ENCODE results near the gene TMBIM1.
"Not testable (repeated sequence)": the region's sequence is repeated elsewhere in the genome, so short reads cannot be mapped to it uniquely, and the experiment has no call there.

The TMBIM1 gene

DNA sequence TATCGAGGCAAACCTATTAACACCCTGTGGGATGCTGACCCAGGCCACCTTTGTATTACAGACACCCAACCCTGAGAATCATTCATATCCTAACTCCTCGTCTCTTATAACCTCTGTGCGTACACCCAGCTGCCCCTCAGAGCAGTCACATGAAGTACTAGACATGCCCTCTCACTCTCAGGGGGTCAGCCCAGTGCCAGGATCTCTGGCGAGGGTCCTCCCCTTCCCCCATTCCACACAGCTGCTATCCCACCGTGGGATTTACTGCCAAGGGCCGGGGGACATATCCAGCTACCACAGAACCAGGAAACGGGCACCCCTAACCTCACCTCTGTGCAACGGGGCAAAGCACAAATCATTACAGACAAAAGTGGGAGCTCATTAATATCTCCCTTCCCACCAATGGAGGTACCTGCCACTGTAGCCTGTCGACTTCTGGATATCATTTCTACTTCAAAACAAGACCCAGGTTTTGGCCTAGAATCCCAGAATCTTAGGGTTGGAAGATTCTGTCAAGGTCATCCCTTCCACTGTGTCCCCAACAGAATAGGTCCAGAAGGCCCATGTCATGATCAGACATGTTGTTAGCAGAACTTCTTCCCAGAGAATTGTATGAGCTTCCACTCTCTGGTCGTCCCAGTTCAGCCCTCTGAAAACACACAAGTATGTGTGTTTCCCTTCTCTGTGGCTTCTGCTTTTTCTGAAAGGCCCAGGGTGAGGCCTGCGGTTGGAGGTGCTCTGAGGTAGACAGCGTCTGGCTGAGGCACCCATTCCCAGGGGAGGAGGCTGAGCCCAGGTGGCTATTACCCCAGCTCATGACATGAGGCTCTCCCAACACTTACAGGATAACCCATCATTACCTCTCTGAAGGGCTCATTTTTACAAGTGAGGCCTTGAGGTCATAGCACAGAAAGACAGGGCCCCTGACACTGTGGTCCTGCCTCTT is 1.7 kb downstream of the TMBIM1 start:
- peak in 5 of 6 experiments; percentile 20 to 29 (median 26) for DNase-seq

DNA sequence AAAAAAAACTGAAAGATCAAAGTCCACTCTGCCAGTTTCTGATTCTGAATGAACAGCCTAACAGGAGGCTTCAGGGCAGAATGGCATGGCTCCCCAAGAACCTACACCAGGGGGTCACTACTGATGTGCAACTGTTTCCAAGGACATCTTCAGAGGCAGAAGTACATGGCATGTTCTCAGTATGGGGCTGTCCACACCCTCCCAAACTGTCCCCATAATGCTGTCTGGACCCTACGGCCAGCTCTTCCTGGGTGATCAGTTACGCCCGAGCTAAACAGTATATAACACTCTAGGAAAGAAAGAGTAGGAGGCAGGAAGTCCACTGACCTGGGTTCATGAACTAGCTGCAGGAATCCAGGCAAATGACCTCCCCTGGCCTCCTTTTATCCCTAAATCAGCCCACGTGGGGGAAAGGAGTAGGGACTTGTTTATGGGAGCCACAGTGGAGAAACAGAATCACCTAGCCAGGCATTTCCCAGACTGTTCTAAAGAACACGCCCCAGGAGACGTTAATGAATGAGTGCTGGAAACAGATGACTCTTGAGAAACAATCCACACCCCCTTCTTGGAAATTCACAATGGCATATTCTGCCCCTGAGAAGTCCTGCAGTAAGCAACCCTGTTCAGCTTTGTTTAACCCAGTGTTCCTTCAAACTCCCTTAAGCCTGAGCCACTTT is 2.5 kb downstream of the TMBIM1 start:
- DNase-seq, result no peak

DNA sequence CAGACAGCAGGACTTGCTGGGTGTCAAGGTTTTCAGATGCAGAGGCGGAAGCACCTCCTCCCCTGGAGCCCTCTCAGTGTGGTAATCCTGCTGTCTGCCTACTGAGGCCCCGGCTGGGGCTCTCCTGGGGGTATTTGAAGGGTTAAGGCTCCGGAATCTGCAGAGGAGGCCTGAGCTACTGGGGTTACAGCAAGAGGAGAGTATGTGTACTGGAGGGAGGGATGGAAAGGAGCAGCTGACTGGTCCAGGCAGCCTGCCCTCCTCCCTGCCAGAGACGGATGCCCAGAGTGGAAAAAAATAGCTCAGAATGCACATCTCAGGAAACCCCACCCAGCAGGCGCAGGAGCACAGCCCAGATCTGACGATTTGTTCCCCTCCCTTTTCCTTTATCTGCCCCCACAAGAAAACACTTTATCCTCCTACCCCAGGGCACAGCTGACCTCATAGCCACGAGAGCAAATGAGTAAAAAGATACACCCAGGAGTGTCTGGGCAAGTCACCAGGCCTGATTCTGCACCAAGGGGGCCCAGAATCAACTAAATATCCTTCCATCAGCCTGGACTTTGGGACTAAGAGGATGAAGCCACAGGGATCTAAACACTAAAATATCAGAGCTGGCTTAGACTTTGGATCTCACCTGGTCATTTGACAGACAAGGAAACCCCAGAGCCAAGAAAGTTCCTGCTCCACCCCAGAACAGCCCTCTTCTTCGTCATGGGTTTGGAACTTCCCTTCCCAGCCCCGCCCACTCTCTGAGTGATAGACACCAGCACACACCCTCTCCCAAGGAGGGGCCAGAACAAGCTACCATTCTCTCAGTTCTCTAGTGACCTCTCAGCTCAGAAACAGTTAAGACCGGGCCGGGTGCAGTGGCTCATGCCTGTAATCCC is 5.5 kb downstream of the TMBIM1 start:
- peak; percentile 63 to 79 (median 78) for DNase-seq

DNA sequence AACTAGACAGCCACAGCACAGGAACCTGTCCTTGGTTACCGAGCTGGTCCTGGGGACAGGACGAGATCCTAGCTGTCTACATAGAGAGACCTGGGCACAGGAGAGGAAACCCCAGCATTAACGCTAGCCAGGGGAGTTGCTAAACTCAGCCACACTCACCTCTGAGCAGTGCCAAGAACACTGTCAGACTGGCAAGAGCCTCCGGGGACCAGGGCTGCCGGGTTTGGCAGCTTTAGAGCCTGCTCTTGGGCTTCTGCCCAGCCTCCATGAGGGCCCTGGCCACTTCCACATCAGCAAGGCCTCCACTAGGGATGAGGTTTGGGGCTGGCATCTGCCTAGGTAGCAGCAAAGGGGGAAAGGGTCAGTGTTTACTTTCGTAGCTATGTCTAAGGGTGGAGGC is 6.7 kb downstream of the TMBIM1 start:
- DNase-seq, result no peak

DNA sequence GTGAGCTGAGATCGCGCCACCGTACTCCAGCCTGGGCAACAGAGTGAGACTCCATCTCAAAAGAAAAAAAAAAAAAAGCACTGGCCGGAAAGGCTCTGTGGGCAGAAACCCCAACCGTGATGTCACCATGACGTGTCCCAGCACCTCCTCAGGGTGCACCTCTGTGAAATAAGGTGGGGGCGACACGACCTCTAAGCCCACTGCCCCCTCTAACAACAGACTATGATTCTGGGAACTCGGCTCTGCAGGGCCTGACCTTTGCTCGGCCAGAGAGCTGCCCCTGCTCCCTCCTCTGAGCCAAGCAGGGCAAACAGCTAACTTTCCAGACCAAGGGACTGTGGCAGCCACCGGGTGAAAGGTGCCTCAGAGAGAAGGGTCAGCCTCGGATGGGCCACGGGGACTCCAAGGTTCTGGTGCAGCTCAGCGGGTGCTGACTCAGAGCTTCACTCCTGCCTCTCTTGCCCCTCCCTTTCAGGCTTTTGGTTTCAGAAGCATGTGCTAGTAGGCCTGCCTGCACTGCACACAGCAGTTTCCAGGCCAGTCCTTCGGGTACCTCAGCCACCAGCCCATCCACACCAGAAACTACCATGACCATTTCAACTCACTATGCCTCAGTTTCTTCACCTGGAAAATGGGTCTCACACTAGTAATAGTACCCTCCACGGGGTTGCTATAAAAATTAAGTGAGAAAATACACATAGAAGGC is 8.0 kb downstream of the TMBIM1 start:
- no peak for DNase-seq

DNA sequence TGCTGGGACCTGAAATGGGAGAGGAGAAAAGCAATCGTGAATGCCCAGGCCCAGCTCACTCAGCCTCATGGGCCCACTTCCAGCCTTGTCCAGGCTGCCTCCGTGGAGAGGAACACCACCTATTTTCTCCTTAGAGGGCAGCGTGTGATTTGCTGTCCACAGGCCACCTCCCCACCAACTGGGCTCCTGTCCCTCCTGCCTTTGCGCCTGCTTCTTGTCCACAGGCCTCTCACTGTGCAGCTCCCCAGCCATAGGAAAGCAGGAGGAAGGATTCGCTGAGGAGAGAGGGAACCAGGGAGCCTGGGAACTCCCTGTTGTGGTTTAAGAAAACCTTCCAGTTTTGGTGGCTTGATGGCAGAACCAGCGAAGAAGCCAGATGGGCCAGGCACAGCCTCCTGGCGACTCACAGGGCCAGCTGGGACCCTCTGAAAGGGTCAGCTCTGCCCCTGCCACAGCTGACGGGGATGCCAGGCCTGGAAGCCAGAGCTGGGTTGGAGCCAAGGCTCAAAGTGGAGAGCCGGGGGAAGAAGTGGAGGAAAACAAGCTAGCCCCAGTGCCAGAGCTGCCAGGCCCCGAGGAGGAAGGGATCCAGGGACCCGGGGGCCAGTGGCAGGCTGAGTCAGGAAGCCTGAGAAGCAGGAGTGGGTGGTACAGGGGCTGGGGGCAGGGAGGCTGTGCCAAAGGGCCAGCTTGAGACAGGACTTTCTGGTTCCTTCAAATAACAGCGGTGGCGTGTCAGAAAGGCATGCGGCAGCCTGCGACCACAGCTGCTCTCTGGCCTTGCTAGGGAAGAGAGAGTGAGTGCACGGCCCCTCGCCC is 9.9 kb downstream of the TMBIM1 start:
- no peak for DNase-seq

DNA sequence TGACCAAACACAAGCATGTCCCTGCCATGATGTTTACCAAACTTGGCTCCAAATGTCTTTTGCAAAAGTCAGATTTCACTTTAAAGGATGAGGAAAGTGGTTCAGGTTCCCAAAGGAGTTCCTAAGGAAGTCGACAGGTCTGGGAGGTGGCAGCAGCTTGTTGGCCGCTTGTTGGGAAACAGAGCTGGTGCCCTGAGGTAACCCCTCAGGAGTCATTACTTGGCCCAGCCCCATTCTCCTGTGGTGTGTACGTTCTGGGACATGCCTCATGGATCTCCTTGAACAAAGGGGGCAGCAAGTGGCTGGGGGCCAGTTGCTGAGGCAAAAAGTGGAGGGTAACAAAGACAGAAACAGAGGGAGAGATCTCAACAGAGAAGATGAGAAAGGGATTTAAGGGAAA is 10.9 kb downstream of the TMBIM1 start:
- DNase-seq, result no peak

DNA sequence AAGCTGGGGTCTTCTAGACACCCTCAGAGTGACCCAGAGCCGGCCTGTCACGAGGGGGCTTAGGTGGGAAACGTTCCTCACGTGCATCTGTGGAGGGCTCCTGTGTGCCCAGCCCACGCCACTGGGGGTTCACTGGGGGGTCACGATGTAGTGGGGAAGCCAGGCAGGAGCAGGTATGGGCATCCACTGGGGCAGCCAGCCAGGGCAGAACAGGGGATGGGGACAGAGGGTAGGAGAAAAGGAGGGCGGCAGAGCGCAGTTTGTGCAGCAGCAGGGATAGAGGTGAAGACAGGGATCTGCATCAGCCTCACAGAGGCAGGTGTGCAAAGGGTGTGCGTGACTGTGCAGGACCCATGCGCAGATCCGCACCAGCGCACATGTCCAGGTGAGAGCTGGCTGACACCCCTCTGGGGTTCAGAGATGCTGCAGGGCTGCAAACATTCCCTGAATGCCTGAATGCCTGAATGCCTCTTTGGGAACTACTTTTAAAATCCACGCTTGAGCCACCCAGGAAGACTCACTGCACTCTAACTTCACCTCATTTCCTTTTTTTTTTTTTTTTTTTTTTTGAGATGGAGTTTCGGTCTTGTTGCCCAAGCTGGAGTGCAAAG is 11.9 kb downstream of the TMBIM1 start:
- DNase-seq, result no peak

DNA sequence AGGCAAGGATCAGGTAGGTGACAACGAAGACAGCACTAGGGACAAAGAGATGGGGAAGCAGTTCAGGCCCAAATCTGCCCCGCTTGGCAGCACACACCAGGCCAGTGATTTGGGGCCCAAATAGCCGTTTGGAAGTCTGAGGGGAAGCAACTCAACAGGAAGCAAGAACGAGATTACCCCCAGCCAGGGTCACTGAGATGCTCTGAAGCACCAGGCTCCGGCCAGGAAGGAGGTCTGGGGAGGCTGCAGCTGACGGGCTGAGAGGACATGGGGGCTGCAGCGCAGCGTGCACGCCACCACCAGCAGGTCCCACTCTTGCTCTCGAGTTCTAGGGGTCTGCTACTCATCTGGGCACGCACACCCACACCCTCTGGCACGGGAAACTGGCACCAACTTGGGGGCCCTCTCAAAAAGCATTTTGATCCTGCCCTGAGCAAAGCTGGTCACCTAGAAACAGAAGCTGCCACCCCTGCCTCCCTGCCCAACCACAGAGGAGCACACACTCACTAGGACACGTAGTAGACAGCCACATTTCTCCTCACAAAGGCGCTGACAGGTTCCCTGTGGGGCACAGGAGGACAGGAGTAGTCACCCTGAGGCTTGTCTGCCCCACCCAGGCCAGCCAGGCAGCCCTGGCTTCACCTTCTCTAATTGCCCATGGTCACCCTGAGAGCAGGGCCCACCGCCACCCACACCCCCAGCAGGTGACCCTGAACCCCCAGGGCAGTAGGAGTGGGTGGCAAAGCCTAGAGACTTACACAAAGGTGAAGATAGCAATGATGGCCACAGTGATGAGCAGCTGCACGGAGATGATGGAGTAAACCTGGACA is 13.6 kb downstream of the TMBIM1 start:
- DNase-seq, result no peak

DNA sequence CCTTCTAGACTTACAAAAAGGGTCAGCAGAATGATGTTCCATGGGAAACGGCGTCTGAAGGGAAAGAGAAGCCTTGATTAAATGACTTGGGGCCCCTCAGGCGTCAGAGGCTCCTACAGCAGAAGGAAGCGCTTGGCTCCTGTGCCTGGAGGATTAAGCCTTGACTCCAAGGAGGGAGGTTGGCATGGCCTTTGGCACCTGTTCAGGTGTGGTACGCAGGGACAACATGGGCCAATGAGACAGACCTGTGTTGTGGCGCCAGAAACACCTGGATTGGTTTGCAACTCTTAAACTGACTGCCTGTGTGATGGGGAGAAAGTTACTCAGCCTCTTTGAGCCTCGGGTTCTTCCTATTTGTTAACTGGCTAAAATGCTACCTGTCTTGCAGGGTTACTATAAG is 14.4 kb downstream of the TMBIM1 start:
- DNase-seq, result no peak

DNA sequence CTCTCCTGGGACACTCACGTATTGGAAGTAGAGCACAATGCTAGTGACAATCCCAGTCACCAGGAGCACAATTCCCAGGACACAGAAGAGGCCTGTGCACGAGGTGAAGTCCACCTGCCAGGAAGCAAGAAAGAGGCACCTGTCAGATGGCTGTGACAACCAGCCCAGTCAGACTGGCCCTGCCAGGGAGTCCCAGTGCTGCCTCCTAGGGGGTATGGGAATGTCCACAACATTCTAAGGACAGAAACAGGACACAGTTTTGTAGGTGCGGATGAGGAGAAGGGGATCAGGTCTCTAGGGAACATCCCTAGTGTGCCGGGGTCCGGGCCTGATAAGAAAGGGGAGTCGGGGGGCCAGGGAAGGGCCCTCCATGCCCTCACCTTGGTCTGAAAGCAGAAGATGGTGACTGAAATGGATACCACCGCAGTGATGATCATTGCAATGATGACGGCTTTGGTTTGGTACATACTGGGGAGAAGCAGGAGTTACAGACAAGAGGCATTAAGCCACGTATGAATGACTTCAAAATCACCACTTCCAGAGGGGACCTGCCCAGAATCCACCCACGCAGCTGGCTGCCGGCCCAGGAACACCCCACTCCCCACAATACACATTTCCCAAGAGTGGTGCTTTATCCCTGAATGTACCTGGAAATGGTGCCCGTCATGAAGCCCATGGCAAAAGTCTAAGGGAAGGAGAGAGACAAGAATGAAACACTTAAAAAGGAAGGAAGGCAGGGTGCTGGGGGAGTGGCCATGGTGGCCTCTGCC is 15.1 kb downstream of the TMBIM1 start:
- DNase-seq, result no peak

DNA sequence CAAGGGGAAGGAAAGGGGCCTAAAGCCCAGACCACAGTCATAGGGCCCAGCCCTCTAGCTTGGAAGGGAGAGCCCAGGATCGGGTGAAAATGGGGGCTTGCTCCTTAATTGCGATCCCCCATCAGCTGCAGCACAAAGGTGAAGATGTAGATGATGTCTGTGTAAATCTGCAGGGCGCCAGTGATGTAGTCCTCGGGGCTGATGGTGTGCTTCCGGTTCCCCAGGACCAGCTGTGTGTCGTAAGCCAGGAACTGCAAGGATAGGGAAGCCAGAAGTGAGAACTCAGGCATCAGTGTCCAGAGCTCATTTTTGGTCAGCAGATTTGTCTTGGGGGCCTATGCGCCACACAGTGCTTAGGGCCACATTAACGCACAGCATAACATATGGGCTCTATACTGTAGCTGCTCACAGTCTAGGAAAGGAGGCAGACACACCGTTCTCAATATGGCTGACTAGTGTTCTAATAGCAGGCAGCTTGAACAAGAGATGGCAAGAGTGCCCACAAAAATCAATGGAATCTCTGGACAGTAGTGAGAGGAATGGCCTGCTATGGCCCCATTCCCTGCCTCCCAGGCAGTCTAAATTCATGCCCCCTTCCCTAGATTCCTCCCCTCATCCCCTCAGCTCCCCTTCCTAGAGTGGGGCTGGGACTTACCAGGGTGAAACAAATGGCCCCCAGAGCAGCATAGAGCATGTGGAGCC is 16.8 kb downstream of the TMBIM1 start:
- DNase-seq, result no peak

DNA sequence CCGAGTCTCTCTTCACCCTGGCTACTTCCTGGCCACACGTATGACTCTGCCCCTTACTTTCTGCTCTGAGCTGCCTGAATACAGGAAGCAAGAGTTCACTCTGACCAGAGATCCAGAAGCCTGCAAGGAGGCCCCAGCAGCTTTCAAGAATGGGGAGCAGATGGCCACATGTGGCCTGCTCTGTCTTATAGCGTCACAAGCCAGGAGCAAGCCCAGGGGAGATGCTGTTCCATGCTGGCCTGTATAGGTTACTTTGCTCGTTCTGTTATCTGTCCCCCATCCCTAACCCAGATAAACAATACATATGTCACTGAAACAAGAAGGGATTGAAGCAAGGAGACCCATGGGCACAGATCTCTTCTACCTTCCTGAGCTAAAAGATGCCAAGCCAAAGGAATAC is 17.7 kb downstream of the TMBIM1 start:
- no peak for DNase-seq

DNA sequence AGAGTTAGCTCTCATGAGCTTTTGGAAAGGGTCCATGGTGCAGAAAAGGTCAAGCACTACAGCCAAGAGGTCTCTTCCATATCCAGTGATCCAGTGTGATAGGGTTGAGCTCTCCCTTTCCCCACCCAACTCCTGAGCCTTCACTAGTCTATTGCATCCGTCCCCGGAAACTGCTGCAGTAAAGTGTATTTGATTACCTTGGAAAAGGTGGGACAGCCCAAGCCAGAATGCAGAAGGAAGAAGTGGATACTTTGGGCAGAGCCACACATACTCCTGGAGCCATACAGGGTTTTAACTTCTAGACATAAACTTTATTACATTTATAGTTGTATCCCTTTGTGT is 18.4 kb downstream of the TMBIM1 start:
- DNase-seq, result no peak

DNA sequence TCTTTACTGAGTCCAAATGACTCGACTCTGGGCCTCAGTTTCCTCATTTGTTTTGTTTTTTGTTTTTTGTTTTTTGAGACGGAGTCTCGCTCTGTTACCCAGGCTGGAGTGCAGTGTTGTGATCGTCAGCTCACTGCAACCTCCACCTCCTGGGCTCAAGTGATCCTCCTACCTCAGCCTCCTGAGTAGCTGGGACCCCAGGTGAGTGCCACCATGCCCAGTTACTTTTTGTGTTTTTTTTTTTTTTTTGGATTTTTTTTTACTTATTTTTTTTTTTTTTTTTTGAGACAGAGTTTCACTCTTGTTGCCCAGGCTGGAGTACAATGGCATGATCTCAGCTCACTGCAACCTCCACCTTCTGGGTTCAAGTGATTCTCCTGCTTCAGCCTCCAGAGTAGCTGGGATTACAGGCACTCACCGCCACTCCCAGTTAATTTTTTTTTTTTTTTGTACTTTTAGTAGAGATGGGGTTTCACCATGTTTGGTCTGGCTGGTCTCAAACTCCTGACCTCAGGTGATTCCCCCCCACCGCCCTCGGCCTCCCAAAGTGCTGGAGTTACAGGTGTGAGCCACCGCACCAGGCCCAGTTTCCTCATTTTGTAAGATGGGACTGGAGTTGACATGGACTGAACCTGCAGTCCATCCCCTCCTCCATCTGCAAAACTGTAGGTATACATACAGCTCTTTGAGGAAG is 18.9 kb downstream of the TMBIM1 start:
- DNase-seq, result not testable (repeated sequence)

DNA sequence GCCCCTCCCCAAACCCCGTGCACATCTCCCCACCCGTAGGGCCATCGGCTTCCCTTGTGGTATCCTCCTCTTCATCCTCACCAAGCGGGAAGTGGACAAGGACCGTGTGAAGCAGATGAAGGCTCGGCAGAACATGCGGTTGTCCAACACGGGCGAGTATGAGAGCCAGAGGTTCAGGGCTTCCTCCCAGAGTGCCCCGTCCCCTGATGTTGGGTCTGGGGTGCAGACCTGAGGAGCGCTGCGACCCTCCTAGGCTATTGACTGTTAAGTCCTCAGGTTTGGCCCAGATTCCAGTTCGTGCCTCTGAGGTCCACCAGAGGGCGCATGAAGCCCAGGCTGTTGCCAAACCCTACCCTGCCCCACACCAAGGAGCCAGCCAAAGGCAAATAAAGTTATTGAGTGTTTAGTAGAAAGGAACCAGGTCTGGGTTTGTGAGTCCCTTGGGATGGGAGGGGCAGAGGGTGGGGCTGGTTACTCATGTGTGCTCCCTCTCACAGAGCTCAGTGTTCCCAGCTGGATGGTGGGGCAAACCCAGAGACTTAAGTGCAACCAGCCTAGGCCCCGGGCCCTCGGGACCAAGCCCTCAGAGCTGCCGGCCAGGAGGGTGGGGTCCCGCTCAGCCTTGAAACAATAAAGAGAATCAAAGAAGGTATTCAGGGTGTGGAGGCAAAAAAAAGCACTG is 19.6 kb downstream of the TMBIM1 start:
- peak; percentile 61 to 80 (median 68) for DNase-seq

DNA sequence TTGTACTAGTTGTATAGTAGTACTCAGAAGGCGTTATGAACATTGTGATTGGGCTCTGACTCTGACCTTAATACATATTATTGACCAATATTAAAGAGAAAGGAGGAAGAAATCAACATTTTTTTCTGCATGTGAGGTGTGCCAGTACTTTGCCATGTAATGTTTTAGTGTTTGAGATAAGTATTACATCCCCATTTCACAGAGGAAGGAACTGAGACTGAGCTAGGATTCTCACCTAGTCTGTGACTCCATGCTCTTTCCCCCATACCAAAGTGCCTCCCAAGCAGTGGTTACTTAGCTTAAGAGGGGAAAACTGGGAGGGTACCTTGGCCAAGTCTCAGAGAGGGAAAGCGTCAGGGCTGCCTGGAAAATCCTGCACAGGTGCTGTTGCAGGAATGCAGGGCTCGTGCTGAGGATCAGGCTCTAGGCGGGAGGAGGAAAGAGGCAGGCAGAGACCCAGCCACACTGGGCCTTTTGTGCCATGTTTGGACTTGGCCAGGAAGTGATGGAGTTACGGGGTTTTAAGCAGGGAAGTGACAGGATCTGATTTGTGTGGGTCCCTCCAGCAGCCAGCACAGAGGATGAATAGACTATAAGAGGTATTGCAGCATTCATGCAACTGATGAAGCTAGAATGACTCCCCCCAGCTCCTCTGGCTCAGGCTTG is 20.3 kb downstream of the TMBIM1 start:
- no peak for DNase-seq

Measured in stimulated activated naive CD4-positive, alpha-beta T cell (primary cell).